GM21423 (cell line): ENCODE measurements around the gene MYOM3.

Source experiments
- ATAC-seq: cut with Tn5 transposase; IDR thresholded peaks from one replicate; pipeline ENCODE4 v1.9.1; 2021; ENCODE audit warnings: mild to moderate bottlenecking, moderate library complexity; ENCODE audit not compliant: unreplicated experiment

MYOM3 gene

DNA sequence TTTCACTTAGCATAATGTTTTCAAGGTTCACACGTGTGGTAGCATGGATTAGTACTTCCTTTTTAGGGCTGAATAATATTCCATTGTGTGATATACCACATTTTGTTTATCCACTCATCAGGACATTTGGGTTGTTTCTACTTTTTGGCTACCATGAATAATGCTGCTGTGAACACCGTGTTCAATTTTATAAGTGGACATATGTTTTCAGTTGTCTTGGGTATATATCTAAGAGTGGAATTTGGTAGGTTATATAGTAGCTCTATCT lies 27.2 kb upstream of the MYOM3 start:
- ATAC-seq: no peak

DNA sequence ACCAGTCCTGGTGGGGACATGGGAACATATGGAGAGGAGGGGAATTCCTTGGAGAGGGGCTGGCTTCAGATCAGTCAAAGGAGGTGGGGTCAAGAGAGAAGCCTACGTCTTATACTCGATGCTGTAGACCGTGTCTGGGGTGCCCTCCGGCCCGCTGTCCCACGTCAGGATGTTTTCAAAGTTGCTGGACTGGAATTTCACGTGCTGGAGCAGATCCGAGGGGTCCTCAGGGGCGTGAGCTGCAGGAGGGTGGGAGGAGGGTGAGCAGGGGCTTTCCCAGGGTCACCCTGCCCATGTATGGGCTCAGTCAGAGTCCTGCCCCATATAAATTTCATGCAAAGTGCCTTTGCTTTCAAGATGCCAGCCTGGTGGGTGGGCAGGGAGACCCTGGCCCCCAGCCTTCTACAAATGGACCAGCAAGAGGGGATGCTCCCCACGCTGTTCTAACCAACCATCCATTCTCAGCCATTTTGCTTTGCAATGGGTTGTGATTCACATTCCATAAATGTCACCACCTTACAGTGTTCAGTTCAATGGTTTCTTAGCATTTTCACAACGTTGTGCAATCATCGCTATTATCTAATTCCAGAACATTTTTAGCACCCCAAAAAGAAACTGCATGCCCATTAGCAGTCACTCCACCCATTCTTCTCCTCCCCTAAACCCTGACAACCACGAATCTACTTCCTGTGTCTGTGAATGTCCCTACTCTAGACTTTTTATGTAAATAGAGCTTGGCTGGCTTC lies 26.7 kb upstream of the MYOM3 start:
- no peak for ATAC-seq

DNA sequence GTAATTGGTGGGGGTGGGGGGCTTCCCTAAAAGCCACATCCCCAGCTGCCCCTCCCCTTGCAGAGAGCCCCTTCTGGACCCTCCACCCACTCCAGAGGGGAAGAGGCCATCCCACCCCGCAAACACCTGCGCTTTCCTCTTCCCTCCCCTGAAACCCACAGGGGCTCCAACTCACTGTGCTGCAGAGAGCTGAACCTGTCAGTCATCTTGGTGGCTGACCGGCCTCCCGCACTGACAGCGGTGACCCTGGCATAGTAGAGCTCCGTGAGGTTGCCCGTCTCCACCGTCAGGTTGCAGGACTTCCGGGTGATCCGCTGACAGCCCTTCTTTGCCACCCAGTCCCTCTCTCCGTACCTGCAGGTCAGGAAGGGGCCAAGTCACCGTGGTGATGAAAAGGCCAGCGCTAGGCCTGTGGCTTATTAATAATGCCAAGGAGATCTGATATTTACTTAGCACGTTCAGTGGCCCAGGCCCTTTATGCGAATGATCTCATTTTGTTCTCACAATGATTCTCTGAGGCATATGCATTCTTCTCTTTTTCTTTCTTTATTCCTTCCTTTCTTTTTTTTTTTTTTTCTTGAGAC lies 25.1 kb upstream of the MYOM3 start:
- ATAC-seq: no peak

DNA sequence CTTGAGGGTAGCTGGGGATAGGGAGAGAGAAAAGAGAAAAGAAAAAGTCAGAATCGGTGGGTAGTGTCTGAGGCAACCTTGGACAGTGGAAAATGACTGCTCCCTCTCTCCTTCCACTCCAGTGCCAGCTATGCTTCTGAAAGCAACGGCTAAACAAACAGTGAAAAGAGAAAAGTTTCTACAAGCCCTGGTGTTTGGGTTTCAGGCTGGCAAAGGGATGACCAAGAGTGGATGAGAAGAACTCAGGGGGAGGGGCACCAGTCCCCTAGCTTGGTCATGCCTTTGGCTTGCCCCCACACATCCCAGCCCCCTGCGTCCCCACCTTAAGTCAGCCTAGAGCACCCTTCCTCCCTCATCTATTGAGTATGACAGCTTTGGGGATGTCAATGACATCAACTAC lies 22.4 kb upstream of the MYOM3 start:
- ATAC-seq: no peak

DNA sequence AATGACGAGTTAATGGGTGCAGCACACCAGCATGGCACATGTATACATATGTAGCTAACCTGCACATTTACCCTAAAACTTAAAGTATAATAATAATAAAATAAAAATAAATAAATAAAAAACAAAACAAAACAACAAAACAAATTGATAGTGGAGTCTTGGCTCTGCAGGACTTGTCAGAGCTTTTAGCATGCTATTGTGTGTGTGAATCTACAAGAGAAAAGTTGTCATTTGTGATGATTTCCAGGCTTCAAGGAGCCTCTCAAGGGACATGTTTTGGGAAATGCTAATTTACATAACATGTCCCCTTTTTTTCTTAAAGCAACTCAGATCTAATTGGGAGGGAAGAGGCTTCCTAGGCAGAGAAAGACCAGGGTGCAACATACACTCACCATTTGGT lies 21.9 kb upstream of the MYOM3 start:
- no peak for ATAC-seq

DNA sequence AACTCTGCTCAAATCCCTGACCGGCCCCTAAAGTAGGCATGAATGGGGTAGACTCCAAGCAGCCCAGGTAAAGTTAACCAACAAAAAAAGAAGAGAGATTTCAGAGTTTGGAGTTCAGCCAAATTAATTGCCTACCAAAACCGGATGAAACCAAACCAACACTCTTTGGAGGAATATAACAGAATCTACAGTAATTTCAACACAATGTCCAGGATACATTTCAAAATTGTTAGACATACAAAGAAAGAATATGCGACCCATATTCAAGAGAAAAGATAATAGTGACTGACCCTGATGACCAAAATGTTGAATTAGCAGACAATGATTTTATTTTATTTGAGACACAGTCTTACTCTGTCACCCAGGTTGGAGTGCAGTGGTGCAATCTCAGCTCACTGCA lies 18.4 kb upstream of the MYOM3 start:
- no peak for ATAC-seq

DNA sequence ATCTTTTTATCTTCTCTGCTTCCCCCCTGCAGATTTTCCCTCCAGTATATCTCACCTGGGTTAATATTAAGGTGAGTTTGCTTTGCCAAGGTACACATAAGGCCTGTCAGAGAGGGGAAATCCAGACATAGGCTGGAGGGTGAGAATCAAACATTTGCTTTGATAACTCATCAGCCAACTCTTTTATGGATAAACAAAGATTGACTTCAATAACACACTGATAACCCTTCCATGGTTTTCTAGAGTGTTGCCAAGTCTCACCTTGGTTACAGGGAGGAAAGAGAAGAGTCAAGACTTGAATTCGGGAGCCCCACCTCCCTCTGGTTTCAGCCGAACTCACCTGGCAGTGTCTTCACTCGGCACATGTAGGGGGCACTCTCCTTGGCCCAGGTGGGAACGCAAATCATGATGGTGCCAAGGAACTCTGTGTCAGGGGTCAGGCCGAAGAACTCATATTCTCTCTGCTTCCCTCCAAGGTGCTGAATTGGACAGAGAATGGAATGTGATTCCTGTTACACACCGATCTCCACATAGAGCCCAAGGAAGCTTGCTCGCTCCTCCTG lies 15.9 kb upstream of the MYOM3 start:
- no peak for ATAC-seq

DNA sequence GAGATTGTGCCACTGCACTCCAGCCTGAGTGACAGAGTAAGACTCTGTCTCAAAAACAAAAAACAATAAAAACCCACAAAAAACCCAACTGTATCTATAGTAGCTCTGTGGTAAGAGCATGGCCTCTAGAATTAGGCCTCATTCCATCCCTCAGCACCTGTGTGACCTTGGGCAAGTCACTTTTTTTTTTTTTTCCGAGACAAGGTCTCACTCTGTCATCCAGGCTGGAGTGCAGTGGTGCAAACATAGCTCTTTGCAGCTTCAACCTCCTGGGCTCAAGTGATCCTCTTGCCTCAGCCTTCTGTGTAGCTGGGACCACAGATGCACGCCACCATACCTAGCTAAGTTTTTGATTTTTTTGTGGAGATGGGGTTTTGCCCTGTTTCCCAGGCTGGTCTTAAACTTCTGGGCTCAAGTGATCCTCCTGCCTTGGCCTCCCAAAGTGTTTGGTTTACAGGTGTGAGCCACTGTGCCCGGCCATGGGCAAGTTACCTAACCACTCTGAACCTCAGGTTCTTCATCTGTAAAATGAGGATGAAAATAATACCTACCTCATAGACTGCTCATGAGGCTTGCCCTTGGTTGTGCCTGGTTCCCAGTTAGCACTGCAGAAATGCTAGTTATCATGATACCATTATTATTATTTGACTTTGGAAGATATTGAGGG lies 15.3 kb upstream of the MYOM3 start:
- ATAC-seq: no peak

DNA sequence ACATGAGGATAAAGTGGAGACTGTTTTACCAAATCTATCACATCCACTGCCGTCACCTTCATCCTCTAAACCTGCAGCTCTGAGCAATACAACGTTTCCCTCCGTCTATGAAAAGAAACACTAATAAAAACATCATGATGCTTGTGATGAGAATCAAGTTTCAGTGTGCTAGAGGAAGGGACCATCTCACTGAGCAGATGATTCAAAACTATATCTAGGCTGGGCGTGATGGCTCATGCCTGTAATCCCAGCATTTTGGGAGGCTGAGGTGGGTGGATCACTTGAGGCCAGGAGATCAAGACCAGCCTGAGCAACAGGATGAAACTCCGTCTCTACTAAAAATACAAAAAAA lies 14.7 kb upstream of the MYOM3 start:
- ATAC-seq: no peak

DNA sequence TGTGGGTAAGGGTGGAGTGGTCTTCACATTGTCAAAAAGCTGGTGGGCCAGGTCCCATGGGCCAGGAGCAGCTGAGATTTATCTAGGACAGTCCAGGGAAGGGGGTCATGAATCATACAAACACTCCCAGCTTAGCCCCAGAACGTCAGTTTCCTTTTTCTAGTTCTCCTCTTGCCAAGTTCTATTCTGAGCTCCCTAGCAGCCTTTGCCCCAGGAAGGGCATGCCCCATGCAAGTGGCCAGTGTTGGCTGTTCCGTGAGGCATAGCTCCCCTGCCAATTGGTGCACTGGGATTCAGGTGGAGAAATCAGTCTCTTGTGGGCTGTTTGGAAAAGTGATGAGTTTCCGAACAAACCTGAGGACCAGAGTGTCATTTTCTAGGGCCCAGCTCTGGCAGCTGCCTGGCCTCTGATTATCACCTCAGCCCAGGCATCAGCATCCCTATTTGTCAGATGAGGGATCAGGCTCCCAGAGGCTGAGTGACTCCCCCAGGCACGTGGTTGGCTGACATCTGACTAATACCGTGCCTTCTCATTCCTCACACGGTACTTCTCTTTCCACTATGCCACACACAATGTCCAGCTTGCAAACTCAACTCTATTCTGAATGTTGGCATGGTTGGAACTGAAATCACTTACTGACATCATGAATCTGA lies 14.2 kb upstream of the MYOM3 start:
- ATAC-seq: no peak

DNA sequence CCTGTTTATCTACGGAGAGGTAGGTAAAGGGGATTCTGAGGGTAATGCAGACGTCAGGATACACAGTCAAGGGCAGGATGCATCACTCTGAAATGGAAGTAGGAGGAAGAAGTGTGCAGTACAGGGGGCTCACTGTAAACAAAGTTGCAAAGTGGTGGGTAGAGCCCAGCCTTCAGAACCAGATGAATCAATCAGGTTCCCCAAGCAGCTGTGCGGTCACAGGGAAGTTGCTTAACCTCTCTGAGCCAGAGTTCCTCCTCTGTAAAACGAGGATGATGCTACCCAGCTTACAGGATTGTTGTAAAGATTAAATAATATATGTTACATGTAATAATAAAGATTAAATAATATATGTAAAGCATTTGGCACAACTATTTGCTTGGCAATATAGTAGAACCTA lies 13.5 kb upstream of the MYOM3 start:
- ATAC-seq: no peak

DNA sequence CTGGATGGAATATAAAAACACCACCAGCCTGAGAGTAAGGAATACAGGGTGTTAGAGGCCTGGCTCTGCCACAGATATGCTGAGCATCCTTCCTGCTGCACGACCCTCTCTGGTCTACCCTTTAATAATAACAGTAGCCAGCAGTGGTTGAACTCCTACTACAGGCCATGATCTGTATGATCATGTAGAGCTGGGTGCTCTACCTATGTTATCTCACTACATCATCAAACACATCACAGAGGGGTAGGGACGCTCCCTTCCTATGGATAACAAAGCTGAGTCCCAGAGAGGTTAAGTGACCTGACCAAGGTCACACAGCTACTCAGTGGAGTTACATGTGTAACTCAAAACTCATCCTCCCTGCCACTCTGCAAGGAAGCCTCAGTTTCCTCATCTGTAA lies 13.0 kb upstream of the MYOM3 start:
- no peak for ATAC-seq

DNA sequence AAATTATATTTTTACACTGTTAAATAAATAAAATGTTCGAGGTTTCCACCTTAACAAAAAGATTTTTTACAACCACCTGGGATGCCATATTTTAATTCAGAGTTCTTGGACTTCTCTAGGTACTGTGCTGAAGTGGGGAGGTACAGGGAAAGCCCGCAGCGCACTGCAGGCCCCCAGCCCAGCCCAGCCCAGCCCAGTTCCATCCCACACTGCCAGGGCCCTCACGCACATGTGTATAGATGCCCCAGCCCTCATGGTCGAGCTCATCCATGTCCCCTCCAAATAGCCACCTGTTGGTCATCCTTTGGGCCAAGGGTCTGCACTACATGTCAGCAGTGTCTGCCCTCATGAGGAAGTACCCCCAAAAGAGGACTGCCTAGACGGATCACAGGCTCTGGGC lies 11.7 kb upstream of the MYOM3 start:
- ATAC-seq: no peak

DNA sequence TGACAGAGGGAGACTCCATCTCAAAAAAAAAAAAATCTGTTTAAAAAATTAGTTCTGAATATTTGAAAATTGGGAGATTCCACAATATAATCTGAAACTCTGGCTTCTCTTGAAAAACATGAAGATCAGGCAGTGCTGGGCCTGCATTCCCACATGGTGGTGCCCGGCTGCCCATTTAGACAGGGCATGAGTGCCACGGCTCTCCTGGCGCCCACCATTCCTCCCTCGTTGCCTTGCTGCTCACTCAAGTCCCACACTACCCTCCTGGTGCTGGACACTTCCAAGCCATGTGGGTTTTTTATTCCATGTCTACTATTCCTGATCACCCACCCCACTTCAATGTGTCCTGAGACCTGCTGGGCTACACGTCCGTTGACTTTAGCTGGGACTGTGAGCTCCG lies 10.8 kb upstream of the MYOM3 start:
- ATAC-seq: no peak

DNA sequence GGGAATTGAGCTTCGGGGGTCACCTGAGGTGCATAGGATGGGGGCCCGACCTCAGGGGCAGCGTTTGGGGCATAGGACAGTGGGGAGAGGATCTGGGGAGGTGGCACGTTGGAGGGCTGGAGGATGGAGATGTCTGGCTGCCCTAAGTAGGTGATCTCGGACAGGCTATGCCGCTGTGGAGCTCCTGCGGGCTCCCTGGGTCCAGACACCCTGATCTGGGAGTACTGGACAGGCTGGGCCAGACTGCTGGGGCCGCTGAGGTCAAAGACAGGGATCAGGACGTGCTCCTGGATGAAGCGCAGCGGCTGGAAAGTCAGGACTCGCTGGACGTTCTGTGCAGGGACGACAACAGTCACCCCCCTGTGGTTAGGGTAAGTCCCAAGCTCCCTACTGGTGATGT lies 9.5 kb upstream of the MYOM3 start:
- ATAC-seq: no peak

DNA sequence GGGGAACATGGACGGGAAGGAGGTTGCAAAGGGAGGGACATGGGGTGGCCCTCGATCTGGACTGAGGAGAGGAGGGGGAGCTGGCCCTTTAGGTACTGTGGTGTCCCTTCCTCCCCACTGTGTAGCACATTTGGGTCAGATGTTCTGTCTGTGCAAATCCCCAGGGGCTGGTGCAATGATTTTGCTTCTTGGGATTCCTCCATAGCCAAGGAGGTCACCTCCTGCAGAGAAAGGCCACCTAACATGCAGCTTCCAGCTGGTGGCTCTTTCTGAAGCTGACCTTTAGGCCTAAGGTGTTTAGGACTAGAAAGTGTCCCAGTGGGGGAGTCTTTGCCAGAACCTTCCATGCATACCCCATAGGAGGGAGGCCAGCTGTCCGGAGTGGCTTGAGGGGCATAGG lies 9.0 kb upstream of the MYOM3 start:
- ATAC-seq: no peak

DNA sequence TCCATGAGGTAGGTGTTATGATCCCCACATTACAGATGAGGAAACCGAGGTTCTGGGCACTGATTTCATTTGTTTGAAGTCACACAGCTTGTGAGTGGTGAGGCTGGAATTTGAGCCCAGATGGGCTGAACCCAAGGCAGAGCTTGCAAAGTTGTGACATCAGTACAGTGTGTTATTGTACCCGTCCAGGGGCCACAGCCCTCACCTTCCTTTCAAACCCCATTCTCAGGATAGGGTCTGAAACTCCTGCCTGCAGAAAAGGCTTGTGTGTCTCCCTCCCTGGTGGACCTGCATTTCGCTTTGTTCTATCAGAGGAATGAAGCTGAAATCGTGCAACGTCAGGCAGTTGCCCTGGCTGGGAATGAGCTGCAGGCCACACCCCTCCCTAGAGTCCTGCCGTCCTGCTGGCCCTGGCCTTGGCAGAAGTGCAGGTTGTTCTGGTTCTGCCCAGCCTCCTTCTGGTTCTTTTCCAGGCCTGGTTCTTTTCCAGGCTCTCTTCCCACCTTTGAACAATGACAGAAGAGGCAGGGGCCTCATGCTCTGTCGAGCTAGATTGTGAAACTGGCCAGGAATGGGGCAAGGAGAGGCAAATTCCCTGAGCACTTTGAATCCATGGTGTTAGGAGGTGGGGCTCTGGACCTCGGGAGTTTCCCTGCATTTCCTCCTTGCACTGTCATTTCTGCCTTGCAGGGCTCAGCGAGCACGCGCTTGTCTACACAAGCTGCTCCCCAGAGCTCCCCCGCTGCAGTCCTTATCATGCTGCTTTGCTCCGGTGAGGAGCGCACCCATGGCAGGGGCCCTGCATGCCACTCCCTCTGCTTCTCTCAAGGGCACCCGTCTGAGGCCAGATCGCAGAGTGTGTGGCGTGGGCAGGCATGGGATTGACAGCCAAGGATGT lies 8.2 kb upstream of the MYOM3 start:
- no peak for ATAC-seq

DNA sequence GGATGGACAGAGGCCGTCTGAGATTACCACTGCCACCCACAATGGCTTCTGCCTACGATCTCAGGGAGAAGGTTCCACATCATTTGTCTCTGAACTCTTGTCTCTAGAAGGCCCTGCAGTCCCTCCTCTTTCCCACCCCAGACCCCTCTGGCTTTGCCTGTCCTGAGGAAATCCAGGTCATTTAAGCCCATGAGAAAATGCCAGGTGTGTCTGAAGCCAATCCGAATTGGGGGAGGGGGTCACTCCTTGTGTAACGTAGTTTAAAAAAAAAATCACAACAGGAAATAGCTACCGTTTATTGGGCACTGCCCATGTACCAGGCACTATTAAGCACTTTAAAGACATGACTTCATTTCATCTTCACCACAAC lies 7.5 kb upstream of the MYOM3 start:
- no peak for ATAC-seq

DNA sequence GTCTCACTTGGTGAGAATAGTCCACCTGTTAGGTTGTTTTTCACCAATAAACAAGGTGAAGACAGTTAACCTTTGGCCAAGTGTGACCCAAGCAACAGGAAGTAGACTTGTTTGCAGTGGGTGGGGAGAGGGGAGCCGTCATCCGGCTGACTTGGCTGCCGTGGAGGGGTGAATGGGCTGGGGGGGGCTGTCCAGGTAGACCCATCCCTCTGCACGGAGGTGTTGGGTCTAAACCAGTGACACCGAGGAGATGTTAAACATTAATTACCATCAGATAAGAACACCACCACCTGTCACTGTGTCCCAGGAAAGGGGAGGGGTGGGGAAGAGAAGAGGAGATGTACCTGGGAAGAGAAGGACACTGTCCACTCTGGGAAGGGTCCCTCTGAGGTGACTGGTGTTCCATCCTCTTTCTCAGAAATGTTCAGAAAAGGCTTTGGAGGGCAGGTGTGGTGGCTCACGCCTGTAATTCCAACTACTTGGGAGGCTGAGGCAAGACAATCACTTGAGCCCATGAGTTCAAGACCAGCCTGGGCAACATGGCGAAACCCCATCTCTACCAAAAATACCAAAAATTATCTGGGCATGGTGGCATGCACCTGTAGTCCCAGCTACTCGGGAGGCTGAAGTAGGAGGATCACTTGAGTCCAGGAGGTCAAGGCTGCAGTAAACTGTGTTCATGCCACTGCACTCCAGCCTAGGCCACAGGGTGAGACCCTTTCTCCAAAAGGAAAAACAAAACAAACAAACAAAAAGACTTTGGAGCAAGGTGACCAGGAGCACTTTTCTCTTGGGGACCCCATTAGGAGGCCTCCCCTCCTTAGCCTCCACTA lies 6.7 kb upstream of the MYOM3 start:
- ATAC-seq: no peak

DNA sequence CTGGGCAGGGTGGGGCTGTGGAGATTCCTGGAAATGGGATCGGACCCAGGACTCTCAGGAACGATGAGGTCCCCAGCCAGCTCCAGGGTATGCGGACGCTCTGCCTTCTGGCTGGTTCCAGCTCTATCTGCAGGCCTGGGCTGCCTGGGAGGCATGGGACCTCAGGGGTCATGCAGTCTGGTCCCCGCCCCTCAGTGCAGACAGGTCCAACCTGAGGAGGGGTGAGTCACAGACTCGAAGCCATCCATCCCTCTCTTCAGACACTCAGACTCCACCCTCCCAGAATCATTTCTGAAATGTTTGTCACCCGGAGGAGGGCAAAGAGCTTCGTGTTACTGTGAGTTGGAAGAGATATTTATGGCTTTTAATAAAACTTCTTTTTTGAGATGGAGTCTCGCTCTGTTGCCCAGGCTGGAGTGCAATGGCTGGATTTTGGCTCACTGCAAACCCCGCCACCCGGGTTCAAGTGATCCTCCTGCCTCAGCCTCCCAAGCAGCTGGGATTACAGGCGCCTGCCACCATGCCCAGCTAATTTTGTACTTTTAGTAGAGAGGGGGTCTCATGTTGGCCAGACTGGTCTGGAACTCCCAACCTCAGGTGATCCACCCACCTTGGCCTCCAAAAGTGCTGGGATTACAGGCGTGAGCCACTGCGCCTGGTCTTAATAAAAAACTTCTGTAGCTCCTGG lies 5.9 kb upstream of the MYOM3 start:
- no peak for ATAC-seq
